Peyer's patch (tissue), 4 donors: ENCODE results near the gene RASAL2.

Experiments used
- CTCF ChIP-seq, 6 experiments: fragments of 450-650 bp in 4 of 6; fragments of 200-600 bp in 2 of 6; sonication (generic) in 1 of 6; IDR thresholded peaks; one replicate each; pipeline ENCODE4 v1.5.1; 2017 to 2019; ENCODE audit warnings: antibody characterized with exemption in 6 of 6, mild to moderate bottlenecking in 3 of 6, moderate library complexity in 1 of 6
- POLR2A ChIP-seq, 2 donors: fragments of 450-650 bp; IDR thresholded peaks; one replicate each; pipeline ENCODE4 v1.5.1; 2017; ENCODE audit warnings: antibody characterized with exemption in 2 of 2, mild to moderate bottlenecking in 2 of 2, moderate library complexity in 2 of 2

GRCh38 chr1:178189814-178190213, 95.9 kb downstream of the RASAL2 start:
- peak in 3 of 6 experiments; percentile 30 to 47 (median 38) for TF ChIP-seq CTCF (IDR thresholded peaks at IDR 0.05)
- TF ChIP-seq POLR2A (IDR thresholded peaks at IDR 0.05): no peak
